Measurements from ENCODE around the gene AKAP8L. TPM values are rescaled to one million over a fixed set of nuclear protein-coding genes. Genes with fewer than 3 reads are reported as not detected.

AKAP8L gene
- total and polyA plus RNA-seq, 10 of the 15 experiments (the other 5 are each of a cell fraction or from before 2014, with no cell fraction given) = 0.66 to 64.3 (median 40.0) TPM

DNA sequence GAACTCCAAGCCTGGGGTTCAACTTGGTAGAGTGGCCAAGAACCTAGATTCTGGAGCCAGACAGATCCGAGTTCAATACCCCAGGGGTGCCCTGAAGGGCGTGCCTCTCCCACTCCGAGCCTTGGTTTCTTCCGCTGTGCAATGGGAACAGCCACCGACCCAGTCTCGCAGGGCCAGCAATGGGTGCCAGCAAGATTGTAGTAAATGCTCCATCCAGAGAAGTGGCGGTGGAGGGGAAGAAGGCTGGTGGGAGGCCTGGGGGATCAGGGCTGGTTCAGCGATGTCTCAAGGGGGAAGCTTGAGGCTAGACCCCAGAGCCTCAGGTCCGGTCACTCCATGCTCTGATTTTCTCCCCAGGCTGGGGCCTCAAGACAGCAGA is 26.4 kb upstream of the AKAP8L start:
- H3K36me3 ChIP-seq (ENCODE audit: control insufficient read depth in 2 of 2, insufficient read depth in 2 of 2, low read length in 1 of 2) = no peaks in the 10 kb centered on the region
- no peaks in the 10 kb centered on the region for H3K79me2 ChIP-seq (ENCODE audit: control insufficient read depth, insufficient read depth, low read length)
- no peaks in the 10 kb centered on the region for H3K27me3 ChIP-seq (replicated peaks in 1 of 2; ENCODE audit: control insufficient read depth in 2 of 2, insufficient read depth in 2 of 2, low read length in 1 of 2)
- no peak overlapping the region for H2AFZ ChIP-seq (ENCODE audit: control insufficient read depth, low read depth, low read length)
- intact Hi-C loops (cut with micrococcal nuclease; ENCODE audit: unreplicated experiment) = no loop called here
- no peaks in the 10 kb centered on the region for H4K20me1 ChIP-seq (ENCODE audit: control insufficient read depth, insufficient read depth)
- POLR2A ChIA-PET = no interaction called here
- H3K4me2 ChIP-seq (ENCODE audit: control insufficient read depth, insufficient read depth) = no peak overlapping the region
- no peak overlapping the region for H3K4me3 ChIP-seq
- SMC1A ChIA-PET (ENCODE audit: uncharacterized antibody, unreplicated experiment) = no interaction called here
- no peak overlapping the region for H3K9ac ChIP-seq (ENCODE audit: control insufficient read depth, insufficient read depth, low read length)
- ATAC-seq (no peak), FAIRE-seq (no peak), DNase-seq (ENCODE audit: low read depth, low spot score) (no peak)
- CTCF ChIA-PET = no interaction called here
- peaks cover 7% of the 10 kb centered on the region for H3K4me1 ChIP-seq (ENCODE audit: control insufficient read depth, insufficient read depth, low read length)
- TF ChIP-seq POLR2A (IDR thresholded peaks at IDR 0.05; ENCODE audit: low read depth, low read length) (no peak), SIX5 (IDR thresholded peaks at IDR 0.05; ENCODE audit: low read depth, low read length, severe bottlenecking) (no peak), ZBTB11 (CRISPR knock-in tag; IDR thresholded peaks at IDR 0.05) (no peak), RELA (IDR thresholded peaks at IDR 0.05; ENCODE audit: borderline replicate concordance, partially characterized antibody) (no peak), SRF (IDR thresholded peaks at IDR 0.05; ENCODE audit: low read depth in 2 of 2, low read length in 2 of 2) (no peak), KLF5 (IDR thresholded peaks at IDR 0.05; ENCODE audit: partially characterized antibody) (no peak), EGR1 (IDR thresholded peaks at IDR 0.05; ENCODE audit: borderline replicate concordance in 1 of 2, low read depth in 2 of 2, low read length in 2 of 2) (no peak)
- TF ChIP-seq, protein P1, sequence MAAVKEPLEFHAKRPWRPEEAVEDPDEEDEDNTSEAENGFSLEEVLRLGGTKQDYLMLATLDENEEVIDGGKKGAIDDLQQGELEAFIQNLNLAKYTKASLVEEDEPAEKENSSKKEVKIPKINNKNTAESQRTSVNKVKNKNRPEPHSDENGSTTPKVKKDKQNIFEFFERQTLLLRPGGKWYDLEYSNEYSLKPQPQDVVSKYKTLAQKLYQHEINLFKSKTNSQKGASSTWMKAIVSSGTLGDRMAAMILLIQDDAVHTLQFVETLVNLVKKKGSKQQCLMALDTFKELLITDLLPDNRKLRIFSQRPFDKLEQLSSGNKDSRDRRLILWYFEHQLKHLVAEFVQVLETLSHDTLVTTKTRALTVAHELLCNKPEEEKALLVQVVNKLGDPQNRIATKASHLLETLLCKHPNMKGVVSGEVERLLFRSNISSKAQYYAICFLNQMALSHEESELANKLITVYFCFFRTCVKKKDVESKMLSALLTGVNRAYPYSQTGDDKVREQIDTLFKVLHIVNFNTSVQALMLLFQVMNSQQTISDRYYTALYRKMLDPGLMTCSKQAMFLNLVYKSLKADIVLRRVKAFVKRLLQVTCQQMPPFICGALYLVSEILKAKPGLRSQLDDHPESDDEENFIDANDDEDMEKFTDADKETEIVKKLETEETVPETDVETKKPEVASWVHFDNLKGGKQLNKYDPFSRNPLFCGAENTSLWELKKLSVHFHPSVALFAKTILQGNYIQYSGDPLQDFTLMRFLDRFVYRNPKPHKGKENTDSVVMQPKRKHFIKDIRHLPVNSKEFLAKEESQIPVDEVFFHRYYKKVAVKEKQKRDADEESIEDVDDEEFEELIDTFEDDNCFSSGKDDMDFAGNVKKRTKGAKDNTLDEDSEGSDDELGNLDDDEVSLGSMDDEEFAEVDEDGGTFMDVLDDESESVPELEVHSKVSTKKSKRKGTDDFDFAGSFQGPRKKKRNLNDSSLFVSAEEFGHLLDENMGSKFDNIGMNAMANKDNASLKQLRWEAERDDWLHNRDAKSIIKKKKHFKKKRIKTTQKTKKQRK (IDR thresholded peaks at IDR 0.05; ENCODE audit: low read depth, low read length) = no peak
- no TSS peak for BruUV-seq (replicated peaks)
- in situ Hi-C loops (cut with MboI) = no loop called here
- no peaks in the 10 kb centered on the region for H3K9me3 ChIP-seq (replicated peaks; ENCODE audit: control insufficient read depth, insufficient read depth, low read length)
- WGBS (ENCODE audit: insufficient coverage, insufficient replicate concordance, low lambda C conversion rate, missing lambda C conversion rate) = 57% methylated on average over 9 of the region's 9 CpGs
- RAD21 ChIA-PET (ENCODE audit: unreplicated experiment) = no interaction called here
- no peak overlapping the region for H3K27ac ChIP-seq (ENCODE audit: control insufficient read depth, insufficient read depth)
